Measurements from ENCODE around the gene AMZ1. TPM values are rescaled to one million over a fixed set of nuclear protein-coding genes. Genes with fewer than 3 reads are reported as not detected.

Gene AMZ1
- total RNA-seq, 1 donor from 2014 or later: not detected

DNA sequence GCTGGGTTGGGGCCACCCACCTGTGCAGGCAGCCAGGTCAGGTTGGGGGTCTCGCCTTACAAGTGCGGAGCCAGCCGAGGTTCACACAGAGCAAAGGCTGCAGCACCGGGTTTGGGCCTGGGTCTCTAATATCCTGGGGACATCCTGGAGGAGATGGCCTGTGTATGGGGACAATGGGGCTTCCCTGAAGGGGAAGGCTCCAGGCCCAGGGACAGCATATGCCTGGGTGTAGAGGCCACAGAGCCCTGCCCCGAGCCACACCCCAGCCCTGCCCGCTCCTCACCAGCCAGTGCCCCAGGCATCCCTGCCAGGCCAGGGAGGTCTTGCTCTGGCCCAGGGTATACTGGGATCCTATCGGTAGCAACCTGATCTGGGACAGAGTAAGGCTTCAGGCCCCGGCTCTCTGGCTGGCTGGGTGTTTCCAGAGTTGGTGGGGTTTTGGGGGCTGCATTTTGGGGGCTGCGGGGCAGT lies 47.1 kb upstream of the AMZ1 start:
- no peaks in the 10 kb centered on the region for H3K36me3 Mint-ChIP-seq (ENCODE audit: low read depth)
- no peaks in the 10 kb centered on the region for H3K9me3 Mint-ChIP-seq
- peak overlapping the region; percentile 35 for H3K4me3 Mint-ChIP-seq
- peak overlapping the region; percentile 71 for H3K27ac Mint-ChIP-seq (ENCODE audit: unreplicated experiment)
- DNase-seq (ENCODE audit: low read depth, low spot score): no peak
- TF ChIP-seq, protein P1, sequence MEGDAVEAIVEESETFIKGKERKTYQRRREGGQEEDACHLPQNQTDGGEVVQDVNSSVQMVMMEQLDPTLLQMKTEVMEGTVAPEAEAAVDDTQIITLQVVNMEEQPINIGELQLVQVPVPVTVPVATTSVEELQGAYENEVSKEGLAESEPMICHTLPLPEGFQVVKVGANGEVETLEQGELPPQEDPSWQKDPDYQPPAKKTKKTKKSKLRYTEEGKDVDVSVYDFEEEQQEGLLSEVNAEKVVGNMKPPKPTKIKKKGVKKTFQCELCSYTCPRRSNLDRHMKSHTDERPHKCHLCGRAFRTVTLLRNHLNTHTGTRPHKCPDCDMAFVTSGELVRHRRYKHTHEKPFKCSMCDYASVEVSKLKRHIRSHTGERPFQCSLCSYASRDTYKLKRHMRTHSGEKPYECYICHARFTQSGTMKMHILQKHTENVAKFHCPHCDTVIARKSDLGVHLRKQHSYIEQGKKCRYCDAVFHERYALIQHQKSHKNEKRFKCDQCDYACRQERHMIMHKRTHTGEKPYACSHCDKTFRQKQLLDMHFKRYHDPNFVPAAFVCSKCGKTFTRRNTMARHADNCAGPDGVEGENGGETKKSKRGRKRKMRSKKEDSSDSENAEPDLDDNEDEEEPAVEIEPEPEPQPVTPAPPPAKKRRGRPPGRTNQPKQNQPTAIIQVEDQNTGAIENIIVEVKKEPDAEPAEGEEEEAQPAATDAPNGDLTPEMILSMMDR (conservative IDR thresholded peaks at IDR 0.05): no peak
- peaks cover 38% of the 10 kb centered on the region for H3K4me1 Mint-ChIP-seq
- no peaks in the 10 kb centered on the region for H3K27me3 Mint-ChIP-seq (ENCODE audit: low read depth)

DNA sequence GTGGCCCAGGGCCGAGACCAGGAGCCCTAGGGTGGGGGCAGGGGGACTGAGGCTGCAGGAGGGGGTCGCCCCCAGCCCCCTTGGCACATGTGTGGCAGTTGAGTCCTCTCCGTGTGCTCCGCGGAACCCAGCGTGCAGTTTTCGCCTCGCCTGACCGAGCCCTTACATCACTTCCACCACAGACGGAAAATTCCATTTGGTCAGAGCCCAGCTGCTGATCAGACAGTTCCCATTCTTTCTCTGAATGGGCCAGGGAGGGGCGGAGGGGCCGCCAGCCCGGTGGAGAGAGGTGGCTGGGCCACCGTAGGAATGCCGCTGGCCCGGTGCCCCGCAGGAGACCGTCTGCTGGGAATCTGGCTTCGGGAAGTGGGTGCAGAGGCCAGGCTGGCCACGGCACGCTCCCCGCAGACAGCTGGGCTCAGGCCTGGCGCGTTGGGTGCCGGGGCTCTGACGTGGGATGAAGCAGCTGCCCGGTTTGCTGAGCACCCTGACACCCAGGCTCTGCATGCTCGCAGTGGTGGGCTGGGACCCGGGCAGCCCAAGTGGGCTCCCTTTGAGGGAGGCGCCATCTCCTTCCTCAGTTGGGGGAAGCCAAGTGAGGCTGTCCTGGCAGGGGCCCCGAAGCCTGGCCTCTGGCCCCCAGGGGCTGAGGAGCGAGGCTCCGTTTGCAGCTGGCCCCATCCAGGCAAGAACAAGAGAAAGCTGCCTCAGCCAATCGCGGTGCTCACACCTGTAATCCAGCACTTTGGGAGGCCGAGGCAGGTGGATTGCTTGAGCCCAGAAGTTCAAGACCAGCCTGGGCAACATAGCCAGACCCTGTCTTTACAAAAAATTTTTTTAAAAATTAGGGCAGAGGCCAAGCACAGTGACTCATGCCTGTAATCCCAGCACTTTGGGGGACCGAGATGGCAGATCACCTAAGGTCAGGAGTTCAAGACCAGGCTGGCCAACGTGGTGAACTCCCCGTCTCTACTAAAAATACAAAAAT lies 46.3 kb upstream of the AMZ1 start:
- no peaks in the 10 kb centered on the region for H3K9me3 Mint-ChIP-seq
- H3K36me3 Mint-ChIP-seq (ENCODE audit: low read depth): no peaks in the 10 kb centered on the region
- TF ChIP-seq, protein P1 (conservative IDR thresholded peaks at IDR 0.05): no peak
- no peaks in the 10 kb centered on the region for H3K27me3 Mint-ChIP-seq (ENCODE audit: low read depth)
- peaks cover 30% of the 10 kb centered on the region for H3K4me1 Mint-ChIP-seq
- peak overlapping the region; percentile 35 for H3K4me3 Mint-ChIP-seq
- no peak for DNase-seq (ENCODE audit: low read depth, low spot score)
- peak overlapping the region; percentile 29 for H3K27ac Mint-ChIP-seq (ENCODE audit: unreplicated experiment)

DNA sequence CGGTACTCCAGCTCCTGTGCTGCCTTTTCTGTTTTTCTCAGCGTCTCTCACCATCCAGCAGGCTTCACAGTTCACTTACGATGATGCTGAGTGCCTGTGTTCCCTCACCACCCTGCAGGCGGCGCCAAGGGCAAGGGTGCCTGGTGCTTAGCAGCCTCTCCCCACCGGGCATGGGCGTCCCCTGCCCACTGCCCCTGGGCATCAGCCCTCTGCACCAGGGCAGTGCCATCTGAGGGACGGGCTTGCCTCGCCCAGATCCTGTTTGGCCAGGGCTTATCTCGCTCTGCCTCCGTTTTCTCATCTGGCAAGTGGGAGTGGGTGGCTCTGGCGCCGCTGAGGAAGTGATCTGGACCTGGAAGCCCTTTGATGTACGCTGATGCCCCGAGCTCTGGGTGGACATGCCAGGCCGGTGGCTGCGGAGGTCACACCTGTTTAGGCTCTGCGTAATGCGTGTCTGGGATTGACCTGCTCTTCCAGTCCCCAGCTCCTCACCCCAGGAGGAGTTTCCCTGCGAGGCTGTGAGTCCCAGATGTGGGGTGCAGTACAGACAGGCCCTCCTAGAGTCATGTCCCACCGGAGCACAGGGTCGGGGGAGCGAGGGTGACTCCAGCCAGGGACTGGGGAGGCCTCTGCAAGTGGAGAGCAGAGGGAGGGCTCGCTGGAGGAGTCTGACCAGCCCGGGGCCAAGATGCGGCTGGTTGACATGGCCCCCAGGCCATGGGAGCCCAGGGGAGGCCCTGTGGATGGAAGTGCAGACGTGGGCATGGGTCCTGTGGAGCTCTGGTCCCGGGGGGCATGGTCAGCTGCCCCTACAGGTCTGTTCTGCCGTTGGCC lies 44.4 kb upstream of the AMZ1 start:
- H3K9me3 Mint-ChIP-seq: no peaks in the 10 kb centered on the region
- H3K4me1 Mint-ChIP-seq: peaks cover 29% of the 10 kb centered on the region
- no peak overlapping the region for H3K4me3 Mint-ChIP-seq
- no peaks in the 10 kb centered on the region for H3K27me3 Mint-ChIP-seq (ENCODE audit: low read depth)
- no peak for DNase-seq (ENCODE audit: low read depth, low spot score)
- H3K36me3 Mint-ChIP-seq (ENCODE audit: low read depth): no peaks in the 10 kb centered on the region
- TF ChIP-seq, protein P1 (conservative IDR thresholded peaks at IDR 0.05): no peak
- no peak overlapping the region for H3K27ac Mint-ChIP-seq (ENCODE audit: unreplicated experiment)

DNA sequence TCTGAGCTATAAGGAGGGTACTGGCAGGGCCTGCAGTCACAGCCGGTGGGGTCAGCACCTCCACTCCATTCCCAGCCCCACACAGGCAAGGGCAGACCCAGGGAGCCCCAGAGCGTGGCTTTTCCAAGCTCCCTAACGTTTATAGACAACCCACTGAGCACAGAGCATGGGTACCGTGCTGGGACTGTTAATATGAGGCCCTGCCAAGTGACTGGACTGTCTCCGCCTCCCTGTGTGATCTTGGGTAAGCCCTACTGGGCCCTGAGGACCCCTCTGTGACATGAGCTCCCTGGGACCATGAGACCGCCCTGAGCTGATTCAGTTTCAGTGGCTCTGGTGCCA lies 43.8 kb upstream of the AMZ1 start:
- TF ChIP-seq, protein P1 (conservative IDR thresholded peaks at IDR 0.05): no peak
- peaks cover 29% of the 10 kb centered on the region for H3K4me1 Mint-ChIP-seq
- H3K9me3 Mint-ChIP-seq: no peaks in the 10 kb centered on the region
- H3K36me3 Mint-ChIP-seq (ENCODE audit: low read depth): no peaks in the 10 kb centered on the region
- no peaks in the 10 kb centered on the region for H3K27me3 Mint-ChIP-seq (ENCODE audit: low read depth)
- H3K4me3 Mint-ChIP-seq: no peak overlapping the region
- peak overlapping the region; percentile 93 for H3K27ac Mint-ChIP-seq (ENCODE audit: unreplicated experiment)
- DNase-seq (ENCODE audit: low read depth, low spot score): no peak

DNA sequence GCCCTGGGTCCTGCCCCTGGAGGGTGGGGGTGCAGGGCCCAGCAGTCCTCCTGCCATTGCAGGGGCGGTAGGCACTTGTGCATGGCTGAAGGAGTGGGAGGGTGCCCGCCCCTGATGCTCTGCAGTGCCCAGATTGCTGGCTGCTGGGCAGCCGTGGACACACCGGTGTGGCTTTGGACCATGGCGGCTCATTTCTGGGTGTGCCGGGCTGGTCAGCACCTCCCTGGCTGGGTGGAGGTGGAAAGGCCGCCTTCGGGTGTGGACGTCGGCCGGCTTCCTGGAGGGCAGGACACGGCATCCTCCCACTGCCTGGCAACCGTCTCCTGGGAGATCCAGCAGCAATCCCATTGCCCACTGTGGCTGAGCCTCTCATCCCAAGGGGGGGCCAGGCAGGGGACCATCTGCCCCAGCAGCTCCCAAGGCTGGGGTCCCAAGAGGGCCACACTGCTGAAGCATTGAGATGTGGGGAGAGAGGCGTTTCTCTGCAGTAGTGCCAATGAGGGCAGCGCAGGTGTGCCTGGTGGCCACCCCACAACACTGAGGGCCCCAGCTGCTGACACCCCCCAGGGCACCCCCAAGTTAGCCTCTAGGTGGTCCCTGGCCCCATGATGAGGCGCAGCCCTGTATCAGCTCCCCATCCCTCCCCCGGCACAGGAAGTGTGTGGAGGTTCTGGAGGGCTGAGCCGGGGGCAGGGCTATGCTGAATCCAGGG lies 43.3 kb upstream of the AMZ1 start:
- Mint-ChIP-seq H3K9me3 (no peaks in the 10 kb centered on the region), H3K27ac (ENCODE audit: unreplicated experiment) (peak overlapping the region; percentile 93), H3K4me3 (peak overlapping the region; percentile 54), H3K36me3 (ENCODE audit: low read depth) (no peaks in the 10 kb centered on the region), H3K27me3 (ENCODE audit: low read depth) (no peaks in the 10 kb centered on the region), H3K4me1 (peaks cover 29% of the 10 kb centered on the region)
- no peak for DNase-seq (ENCODE audit: low read depth, low spot score)
- TF ChIP-seq, protein P1 (conservative IDR thresholded peaks at IDR 0.05): no peak

All from neural crest cell (in vitro differentiated cells).